GM19324 (cell line): ENCODE results near the gene ZFAND3.

Experiments used
- ATAC-seq: cut with Tn5 transposase; IDR thresholded peaks from one replicate; pipeline ENCODE4 v1.9.1; 2021; ENCODE audit warnings: mild to moderate bottlenecking, moderate library complexity; ENCODE audit not compliant: unreplicated experiment, low FRiP score

The ZFAND3 gene

GRCh38 chr6:38173909-38174308, 354.4 kb downstream of the ZFAND3 start:
- ATAC-seq, result no peak

DNA sequence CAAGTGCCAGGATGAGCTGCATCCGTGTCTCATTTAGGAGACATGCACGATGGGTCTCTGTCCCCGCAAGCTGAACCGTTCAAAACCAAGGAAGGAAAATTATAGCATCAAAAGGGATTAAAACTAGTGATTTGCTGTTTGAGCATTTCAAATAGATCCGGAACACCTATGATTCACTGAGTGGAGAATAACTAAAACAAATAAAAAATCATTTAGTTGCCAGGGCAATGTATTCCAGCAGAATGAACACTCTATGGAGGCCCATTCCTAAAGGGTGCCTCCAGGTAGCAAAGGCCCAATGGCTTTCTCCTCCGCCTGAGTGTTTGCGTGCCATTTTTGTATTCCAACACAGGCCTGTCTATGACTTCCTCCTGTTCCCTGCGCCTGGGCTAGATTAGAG, 354.8 kb downstream of the ZFAND3 start:
- ATAC-seq, result no peak

GRCh38 chr6:38174806-38175495, 355.4 kb downstream of the ZFAND3 start:
- no peak for ATAC-seq

- ATAC-seq, result no peak
These were observed 356.3 kb downstream of the ZFAND3 start for GRCh38 chr6:38175786-38176185.

GRCh38 chr6:38176797-38177751, 357.5 kb downstream of the ZFAND3 start:
- no peak for ATAC-seq

DNA sequence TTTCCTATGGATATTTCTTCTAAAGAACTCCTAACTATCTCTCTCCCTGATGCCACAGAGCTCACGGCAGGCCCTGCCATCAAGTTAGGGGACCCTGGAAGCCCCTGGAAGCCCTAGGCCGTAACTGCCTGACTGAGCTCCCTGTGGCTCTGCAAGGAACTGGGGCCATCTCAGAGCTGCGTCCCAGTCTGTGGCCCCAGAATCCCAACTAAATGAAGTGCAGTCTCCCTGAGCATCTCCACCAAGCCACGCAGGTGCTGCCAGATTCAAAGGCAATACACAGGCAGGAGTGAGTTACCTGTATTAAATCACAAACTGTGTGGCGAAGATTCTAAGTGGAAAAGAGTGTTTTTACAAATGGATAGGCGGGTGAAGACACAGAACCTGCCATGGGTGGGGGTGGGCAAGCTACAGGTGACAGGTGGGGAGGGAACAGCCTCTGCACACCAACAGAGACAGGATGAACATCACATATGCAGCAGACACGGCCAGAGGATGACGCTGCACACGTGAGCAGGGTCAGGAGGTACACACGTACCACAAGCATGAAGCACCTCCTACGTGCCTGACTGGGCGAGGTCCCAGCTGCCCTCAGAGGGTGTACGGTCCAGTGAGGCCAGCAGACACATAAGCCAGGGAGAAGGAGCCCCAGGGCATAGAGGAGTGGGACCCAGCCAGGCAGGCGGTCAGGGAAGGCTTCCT, 358.5 kb downstream of the ZFAND3 start:
- ATAC-seq, result no peak

DNA sequence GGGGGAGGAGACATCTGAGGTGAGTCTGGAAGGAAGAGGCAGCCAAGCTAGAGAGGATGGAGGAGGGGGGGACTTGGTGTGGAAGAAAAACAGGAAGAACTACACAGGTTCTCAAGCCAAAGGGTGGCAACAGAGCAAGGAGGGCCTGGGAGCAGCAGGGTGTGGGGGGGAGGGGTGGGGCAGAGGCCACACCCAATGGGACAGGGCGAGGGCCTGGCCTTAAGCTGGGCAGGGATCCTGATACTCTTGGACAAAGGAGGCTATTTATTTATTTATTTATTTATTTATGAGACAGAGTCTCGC, 359.0 kb downstream of the ZFAND3 start:
- ATAC-seq, result no peak

- ATAC-seq, result no peak
These were observed 359.8 kb downstream of the ZFAND3 start for GRCh38 chr6:38179300-38179699.

DNA sequence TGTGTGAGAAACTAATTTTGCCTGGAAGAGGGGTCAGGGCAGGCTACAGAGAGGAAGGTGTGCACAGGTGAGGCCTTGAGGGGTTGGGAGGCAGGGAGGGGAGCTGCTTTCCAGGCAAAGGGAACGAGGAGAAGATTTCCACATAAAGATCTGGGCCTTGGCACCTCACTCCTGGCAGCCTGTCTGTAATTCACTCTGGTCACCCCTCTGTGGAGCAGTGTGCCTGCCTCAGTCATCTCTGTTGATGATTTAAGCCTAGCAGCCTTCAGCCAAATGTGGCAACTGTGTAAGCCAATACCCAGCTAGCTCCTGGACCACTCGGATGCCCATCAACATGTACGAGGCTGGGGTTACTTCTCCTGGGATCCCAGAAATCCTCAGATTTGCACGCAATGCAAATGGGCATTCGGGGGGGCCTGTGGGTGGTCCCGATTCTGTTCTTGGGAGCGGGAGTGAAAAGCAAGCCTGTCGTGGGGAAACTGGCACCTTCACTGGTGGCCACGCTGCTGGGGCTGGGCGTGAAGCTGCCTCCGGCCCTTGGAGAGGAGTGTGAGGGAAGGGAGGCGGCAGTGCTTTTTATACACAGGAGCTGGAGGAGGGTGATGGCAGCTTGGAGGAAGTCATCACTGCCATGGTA, 360.4 kb downstream of the ZFAND3 start:
- no peak for ATAC-seq

GRCh38 chr6:38180586-38180985, 361.1 kb downstream of the ZFAND3 start:
- no peak for ATAC-seq

- ATAC-seq, result no peak
These were observed 362.9 kb downstream of the ZFAND3 start for GRCh38 chr6:38182426-38182825.

DNA sequence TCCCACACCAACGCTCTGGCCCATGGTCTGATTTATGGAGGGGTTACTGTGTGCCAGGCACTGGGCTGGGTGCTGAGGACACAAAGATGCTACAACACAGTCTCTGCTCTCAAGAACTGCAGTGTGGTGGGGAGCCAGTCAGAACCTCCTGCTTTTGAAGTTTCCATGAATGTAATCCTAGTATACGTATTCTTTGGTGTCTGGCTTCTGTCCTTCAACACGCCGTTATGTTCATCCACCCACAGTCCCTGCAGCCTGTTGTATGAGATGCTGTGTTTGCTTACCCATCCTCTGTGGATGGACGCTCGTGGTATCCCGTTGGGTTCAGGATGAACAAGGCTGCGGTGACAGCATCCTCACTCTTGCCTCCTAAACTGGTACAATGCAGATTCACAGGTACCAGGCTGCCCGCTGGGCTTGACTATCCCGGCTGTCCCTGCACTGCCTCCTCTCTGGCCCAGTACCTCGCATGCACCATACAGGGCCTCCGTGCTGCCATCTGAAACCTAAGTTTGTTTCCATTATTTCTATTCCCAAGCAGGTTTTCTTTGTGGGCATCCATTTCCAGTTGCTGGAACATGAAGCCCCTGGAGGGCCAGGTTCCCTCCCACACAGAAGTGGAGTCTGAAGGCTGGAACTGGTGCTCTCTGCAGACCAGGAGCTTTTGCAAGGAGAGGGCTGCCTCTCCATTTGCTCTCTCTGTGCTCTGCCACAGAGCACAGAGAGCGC, 364.5 kb downstream of the ZFAND3 start:
- ATAC-seq, result no peak

- no peak for ATAC-seq
These were observed 365.1 kb downstream of the ZFAND3 start for GRCh38 chr6:38184585-38185080.

GRCh38 chr6:38185244-38185643, 365.7 kb downstream of the ZFAND3 start:
- no peak for ATAC-seq

DNA sequence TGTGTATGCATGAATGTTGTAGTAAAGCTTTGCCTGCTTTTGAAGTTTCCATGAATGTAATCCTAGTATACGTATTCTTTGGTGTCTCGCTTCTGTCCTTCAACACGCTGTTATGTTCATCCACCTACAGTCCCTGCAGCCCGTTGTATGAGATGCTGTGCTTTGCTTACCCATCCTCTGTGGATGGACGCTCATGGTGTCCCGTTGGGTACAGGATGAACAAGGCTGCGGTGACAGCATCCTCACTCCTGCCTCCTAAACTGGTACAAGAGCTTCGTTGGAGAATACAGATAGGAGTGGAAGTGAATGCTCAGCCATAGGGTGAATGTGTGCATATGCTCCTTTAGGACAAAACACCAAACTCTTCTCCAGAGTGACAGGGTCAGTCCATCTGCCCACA, 366.2 kb downstream of the ZFAND3 start:
- ATAC-seq, result no peak

- no peak for ATAC-seq
These were observed 367.8 kb downstream of the ZFAND3 start for GRCh38 chr6:38187325-38187724.

- no peak for ATAC-seq
These were observed 368.5 kb downstream of the ZFAND3 start for GRCh38 chr6:38187811-38188590.

DNA sequence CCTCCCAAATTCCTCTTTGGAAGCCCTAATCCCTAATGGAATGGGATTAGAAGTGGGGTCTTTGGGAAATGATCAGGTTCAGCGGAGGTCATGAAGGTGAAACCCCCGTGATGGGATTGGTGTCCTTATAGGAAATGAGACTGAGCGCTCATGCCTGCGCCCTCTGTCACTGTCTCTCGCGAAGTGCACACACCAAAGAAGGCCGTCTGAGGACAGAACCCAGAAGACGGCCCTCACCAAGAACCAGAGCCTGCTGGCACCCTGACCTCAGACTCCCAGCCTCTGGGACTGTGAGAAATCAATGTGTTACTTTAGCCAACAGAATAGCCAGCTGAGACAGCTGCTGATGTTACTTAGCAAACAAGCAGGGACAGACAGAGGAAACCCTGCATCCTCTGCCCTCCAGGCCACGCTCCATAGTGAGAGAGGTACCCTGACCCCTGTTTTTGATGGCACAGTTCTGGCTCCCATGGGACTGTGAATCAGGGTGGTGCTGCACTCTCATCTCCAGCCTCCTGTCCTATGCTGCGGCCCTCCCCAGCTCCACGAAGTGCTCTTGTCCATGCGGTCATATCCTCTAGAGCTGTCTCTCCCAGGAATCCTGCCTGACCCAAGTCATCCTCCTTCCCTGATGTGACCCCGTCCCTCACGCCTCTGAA, 369.3 kb downstream of the ZFAND3 start:
- no peak for ATAC-seq

GRCh38 chr6:38191418-38191817, 371.9 kb downstream of the ZFAND3 start:
- ATAC-seq, result no peak
